ENCODE data around the gene CFAP57. TPM values are rescaled to one million over a fixed set of nuclear protein-coding genes. Genes with fewer than 3 reads are reported as not detected.
"Not testable (repeated sequence)": the region's sequence is repeated elsewhere in the genome, so short reads cannot be mapped to it uniquely, and the experiment has no call there.

The CFAP57 gene
- total RNA-seq, 2 donors from 2014 or later: 0.12 TPM; not detected in 1

- H3K4me3 ChIP-seq: no peak overlapping the region
- H3K9me3 ChIP-seq: peaks cover 0 to 13% of the 10 kb centered on the region in 2 donors
- DNase-seq (ENCODE audit: low spot score): no peak
- H3K4me1 ChIP-seq: no peaks in the 10 kb centered on the region
- no peaks in the 10 kb centered on the region for H3K27me3 ChIP-seq
- no peak overlapping the region for H3K27ac ChIP-seq
- H3K36me3 ChIP-seq: no peaks in the 10 kb centered on the region
- TF ChIP-seq CTCF (IDR thresholded peaks at IDR 0.05): no peak
These were observed 36.0 kb upstream of the CFAP57 start for GRCh38 chr1:43135857-43136781.

GRCh38 chr1:43137445-43138052, 34.6 kb upstream of the CFAP57 start:
- H3K9me3 ChIP-seq: peaks cover 0 to 13% of the 10 kb centered on the region in 2 donors
- H3K27me3 ChIP-seq: no peaks in the 10 kb centered on the region
- no peaks in the 10 kb centered on the region for H3K36me3 ChIP-seq
- no peaks in the 10 kb centered on the region for H3K4me1 ChIP-seq
- DNase-seq (ENCODE audit: low spot score): no peak
- no peak for TF ChIP-seq CTCF (IDR thresholded peaks at IDR 0.05)
- no peak overlapping the region for H3K4me3 ChIP-seq
- peak overlapping the region in 1 of 2 donors; percentile 62 for H3K27ac ChIP-seq

GRCh38 chr1:43139295-43139694, 32.8 kb upstream of the CFAP57 start:
- H3K27me3 ChIP-seq; H3K4me1 ChIP-seq; H3K36me3 ChIP-seq; H3K27ac ChIP-seq; DNase-seq (ENCODE audit: low spot score); H3K4me3 ChIP-seq: not testable (repeated sequence)
- peaks cover 0 to 13% of the 10 kb centered on the region in 2 donors for H3K9me3 ChIP-seq

GRCh38 chr1:43140010-43140409, 32.1 kb upstream of the CFAP57 start:
- no peak for DNase-seq (ENCODE audit: low spot score)
- H3K4me1 ChIP-seq: no peaks in the 10 kb centered on the region
- H3K4me3 ChIP-seq: no peak overlapping the region
- no peak overlapping the region for H3K27ac ChIP-seq
- no peak for TF ChIP-seq CTCF (IDR thresholded peaks at IDR 0.05)
- H3K36me3 ChIP-seq: no peaks in the 10 kb centered on the region
- H3K9me3 ChIP-seq: peaks cover 0 to 13% of the 10 kb centered on the region in 2 donors
- H3K27me3 ChIP-seq: peaks cover 0 to 3% of the 10 kb centered on the region in 2 donors

- Histone ChIP-seq H3K9me3 (peaks cover 0 to 13% of the 10 kb centered on the region in 2 donors), H3K36me3 (no peaks in the 10 kb centered on the region), H3K4me3 (no peak overlapping the region), H3K27me3 (peaks cover 0 to 3% of the 10 kb centered on the region in 2 donors), H3K27ac (no peak overlapping the region), H3K4me1 (no peaks in the 10 kb centered on the region)
- no peak for DNase-seq (ENCODE audit: low spot score)
- TF ChIP-seq CTCF (IDR thresholded peaks at IDR 0.05): no peak
These were observed 31.5 kb upstream of the CFAP57 start for GRCh38 chr1:43140583-43140982.

- DNase-seq (ENCODE audit: low spot score): no peak
- Histone ChIP-seq H3K4me1 (peaks cover 0 to 12% of the 10 kb centered on the region in 2 donors), H3K27me3 (peaks cover 0 to 3% of the 10 kb centered on the region in 2 donors), H3K36me3 (no peaks in the 10 kb centered on the region), H3K27ac (no peak overlapping the region), H3K9me3 (peaks cover 0 to 13% of the 10 kb centered on the region in 2 donors), H3K4me3 (no peak overlapping the region)
- TF ChIP-seq CTCF (IDR thresholded peaks at IDR 0.05): no peak
These were observed 28.7 kb upstream of the CFAP57 start for GRCh38 chr1:43143441-43143888.
